Muscle layer of duodenum (tissue), 2 donors: Measurements from ENCODE around the gene KMT5B.

Source experiments
- H3K27ac ChIP-seq: one replicate; pipeline ENCODE4 v1.7.0; 2013; ENCODE audit warnings: mild to moderate bottlenecking, low read length
- H3K27me3 ChIP-seq: one replicate; pipeline ENCODE4 v1.7.0; 2013; ENCODE audit warnings: low read depth, mild to moderate bottlenecking, control low read depth, low read length
- H3K36me3 ChIP-seq, 2 donors: one replicate each; pipeline ENCODE4 v1.7.0; 2013; ENCODE audit warnings: low read length in 2 of 2, control low read depth in 1 of 2, mild to moderate bottlenecking in 1 of 2; ENCODE audit not compliant: insufficient read depth in 2 of 2, control insufficient read depth in 1 of 2
- H3K4me1 ChIP-seq, 2 donors: one replicate each; pipeline ENCODE4 v1.7.0; 2013; ENCODE audit warnings: low read length in 2 of 2, mild to moderate bottlenecking in 2 of 2, control low read depth in 1 of 2, moderate library complexity in 1 of 2; ENCODE audit not compliant: insufficient read depth in 2 of 2, control insufficient read depth in 1 of 2
- H3K4me3 ChIP-seq, 2 donors: one replicate each; pipeline ENCODE4 v1.7.0; 2013; ENCODE audit warnings: low read length in 2 of 2, low read depth in 1 of 2, mild to moderate bottlenecking in 1 of 2
- H3K9me3 ChIP-seq, 2 donors: one replicate each; pipeline ENCODE4 v1.7.0; 2013; ENCODE audit warnings: low read length in 2 of 2, control low read depth in 1 of 2, mild to moderate bottlenecking in 1 of 2; ENCODE audit not compliant: control insufficient read depth in 1 of 2
- donor health status: healthy.

Gene KMT5B

DNA sequence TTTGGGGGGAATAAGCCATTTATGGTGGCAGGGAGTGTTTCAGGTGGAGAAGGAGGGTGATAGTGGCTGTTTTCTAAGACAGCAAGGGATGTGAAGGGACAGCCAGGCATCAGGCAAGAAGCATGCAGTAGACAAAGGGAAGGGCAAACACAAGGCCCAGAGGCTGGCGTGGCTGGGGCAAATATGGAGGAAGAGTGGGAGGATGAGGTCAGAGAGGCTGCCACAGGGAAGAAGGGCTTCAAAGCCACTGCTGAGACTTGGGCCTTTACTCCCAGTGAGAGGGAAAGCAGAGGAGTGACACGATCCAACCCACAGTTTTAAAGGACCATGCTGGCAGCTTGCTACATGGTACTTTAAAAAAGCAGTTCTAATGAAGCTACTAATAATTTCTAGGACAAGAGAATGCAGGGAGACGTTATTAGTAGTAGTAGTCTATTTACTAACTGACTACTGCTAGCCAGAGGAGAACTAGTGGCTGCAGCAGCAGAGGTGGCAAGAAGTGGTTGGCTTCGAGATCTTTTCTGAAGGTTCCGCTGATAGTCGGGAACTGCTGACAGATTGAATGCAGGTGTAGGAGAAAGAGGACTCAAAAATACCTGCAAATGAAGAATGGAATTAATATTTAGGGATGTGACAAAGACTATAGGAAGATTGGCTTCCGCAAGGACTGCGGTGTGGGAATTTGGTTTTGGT is 13.7 kb downstream of the KMT5B start:
- H3K4me3 ChIP-seq, result no peak overlapping the region
- H3K27me3 ChIP-seq, result no peaks in the 10 kb centered on the region
- H3K4me1 ChIP-seq, result peaks cover 0 to 7% of the 10 kb centered on the region in 2 donors
- H3K36me3 ChIP-seq, result no peaks in the 10 kb centered on the region
- no peak overlapping the region for H3K27ac ChIP-seq
- no peaks in the 10 kb centered on the region for H3K9me3 ChIP-seq

DNA sequence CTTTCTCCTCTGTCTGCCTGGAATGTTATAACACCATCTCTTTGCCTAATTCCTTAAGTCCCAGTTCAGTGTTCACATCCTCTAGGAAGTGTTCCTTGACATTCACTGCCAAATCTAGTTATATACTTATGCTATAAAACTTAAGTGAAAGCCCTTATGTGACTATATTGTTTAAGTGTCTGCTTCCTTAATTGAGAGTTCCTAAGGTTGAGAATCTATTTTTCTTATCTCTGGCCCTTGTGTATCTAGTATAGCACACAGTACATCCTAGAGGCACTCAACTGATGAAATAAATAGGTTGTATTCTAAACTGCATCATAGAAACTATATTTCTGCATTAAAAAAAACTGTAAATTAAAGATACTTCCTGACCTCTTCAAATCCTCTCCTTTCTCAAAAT is 16.9 kb downstream of the KMT5B start:
- Histone ChIP-seq H3K36me3 (no peaks in the 10 kb centered on the region), H3K27me3 (no peaks in the 10 kb centered on the region), H3K9me3 (no peaks in the 10 kb centered on the region), H3K27ac (no peak overlapping the region), H3K4me3 (no peak overlapping the region), H3K4me1 (peaks cover 0 to 19% of the 10 kb centered on the region in 2 donors)

DNA sequence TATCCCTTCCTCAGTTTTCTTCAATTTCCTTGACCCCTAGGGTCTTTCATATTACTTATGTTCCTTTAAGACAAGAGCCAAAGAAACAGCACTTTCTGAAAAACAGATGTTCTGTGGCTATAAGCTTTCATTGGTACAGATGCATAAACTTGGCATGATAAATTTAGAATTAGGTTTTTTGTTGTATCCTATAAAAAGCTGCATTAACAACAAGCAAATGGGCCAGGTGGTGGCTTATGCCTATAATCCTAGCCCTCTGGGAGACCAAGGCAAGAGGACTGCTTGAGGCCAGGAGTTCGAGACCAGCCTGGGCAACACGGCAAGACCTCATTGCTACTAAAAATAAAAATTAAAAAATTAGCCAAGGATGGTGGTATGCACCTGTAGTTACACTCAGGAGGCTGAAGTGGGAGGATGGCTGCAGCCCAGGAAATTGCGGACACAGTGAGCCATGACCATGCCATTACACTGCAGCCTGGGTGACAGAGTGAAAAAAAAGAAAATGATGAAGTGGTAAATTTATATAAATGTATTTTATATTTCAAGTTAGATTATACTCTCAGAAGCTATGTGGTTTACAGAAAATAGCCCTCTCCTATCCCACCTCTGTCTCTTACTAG is 18.3 kb downstream of the KMT5B start:
- Histone ChIP-seq H3K9me3 (no peaks in the 10 kb centered on the region), H3K36me3 (no peaks in the 10 kb centered on the region), H3K27me3 (no peaks in the 10 kb centered on the region), H3K4me1 (peaks cover 0 to 19% of the 10 kb centered on the region in 2 donors), H3K27ac (no peak overlapping the region), H3K4me3 (no peak overlapping the region)

DNA sequence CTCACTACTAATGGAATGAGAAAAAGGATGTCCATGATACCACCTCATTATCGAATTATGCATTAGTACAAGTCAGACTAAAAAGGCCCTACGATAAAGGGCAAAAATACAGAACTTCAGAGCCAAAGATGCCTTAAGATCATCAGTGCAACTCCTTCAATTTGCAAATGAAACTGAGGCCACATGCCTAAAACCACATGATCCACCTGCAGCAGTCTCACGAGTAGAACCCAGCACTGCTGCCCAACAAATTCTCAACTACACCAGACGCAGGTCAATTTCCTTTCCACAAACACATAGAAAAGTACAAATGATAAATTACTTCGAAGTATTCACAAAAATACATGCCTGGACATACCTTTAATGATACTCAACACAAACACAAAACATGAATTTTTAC is 20.1 kb downstream of the KMT5B start:
- Histone ChIP-seq H3K4me3 (no peak overlapping the region), H3K36me3 (peaks cover 0 to 3% of the 10 kb centered on the region in 2 donors), H3K9me3 (no peaks in the 10 kb centered on the region), H3K27ac (no peak overlapping the region), H3K4me1 (peaks cover 0 to 19% of the 10 kb centered on the region in 2 donors), H3K27me3 (no peaks in the 10 kb centered on the region)

DNA sequence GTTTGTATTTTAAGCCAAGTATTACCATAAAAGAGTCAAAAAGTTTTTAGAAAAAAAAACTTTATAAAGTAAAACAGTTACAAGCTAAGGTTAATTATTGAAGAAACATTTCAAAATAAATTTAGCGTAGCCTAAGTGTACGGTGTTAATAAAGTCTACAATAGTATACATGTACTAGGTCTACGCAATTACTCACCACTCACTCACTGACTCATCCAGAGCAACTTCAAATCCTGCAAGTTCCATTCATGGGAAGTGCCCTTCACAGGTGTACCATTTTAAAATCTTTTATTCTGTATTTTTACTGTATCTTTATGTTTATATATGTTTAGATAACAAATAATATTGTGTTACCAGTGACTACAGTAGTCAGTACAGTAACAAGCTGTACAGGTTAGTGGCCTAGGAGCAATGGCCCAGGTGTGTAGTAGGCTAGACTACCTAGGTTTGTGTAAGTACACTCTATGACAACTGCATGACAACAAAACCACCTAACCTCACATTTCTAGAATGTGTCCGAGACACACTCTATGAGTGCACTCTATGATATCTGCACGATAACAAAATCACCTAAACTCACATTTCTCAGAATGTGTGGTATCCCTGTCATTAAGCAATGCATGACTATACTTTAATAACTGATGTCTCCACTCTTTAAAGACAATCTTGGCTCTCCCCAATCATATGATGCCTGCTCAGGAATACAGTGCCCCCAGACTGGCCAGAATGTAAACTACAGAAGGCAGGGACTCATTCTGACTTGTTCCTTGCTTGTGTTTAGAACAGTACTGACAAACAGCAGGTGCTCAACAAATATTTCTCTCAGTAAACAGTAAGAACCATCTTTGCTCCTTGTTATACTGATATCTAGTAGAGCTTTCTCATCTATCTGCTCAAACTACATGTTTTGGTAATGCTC is 21.2 kb downstream of the KMT5B start:
- no peak overlapping the region for H3K27ac ChIP-seq
- H3K4me3 ChIP-seq, result no peak overlapping the region
- H3K4me1 ChIP-seq, result peaks cover 0 to 15% of the 10 kb centered on the region in 2 donors
- H3K27me3 ChIP-seq, result no peaks in the 10 kb centered on the region
- no peaks in the 10 kb centered on the region for H3K9me3 ChIP-seq
- peaks cover 0 to 3% of the 10 kb centered on the region in 2 donors for H3K36me3 ChIP-seq

GRCh38 chr11:68189888-68190287 is 23.2 kb downstream of the KMT5B start:
- Histone ChIP-seq H3K27me3 (no peaks in the 10 kb centered on the region), H3K4me3 (no peak overlapping the region), H3K4me1 (peaks cover 0 to 12% of the 10 kb centered on the region in 2 donors), H3K27ac (no peak overlapping the region), H3K36me3 (peaks cover 8 to 14% of the 10 kb centered on the region in 2 donors), H3K9me3 (no peaks in the 10 kb centered on the region)

- Histone ChIP-seq H3K27ac (no peak overlapping the region), H3K27me3 (no peaks in the 10 kb centered on the region), H3K4me1 (peaks cover 0 to 12% of the 10 kb centered on the region in 2 donors), H3K36me3 (peaks cover 14 to 18% of the 10 kb centered on the region in 2 donors), H3K4me3 (no peak overlapping the region), H3K9me3 (no peaks in the 10 kb centered on the region)
Measured at GRCh38 chr11:68189082-68189481, 24.0 kb downstream of the KMT5B start.

GRCh38 chr11:68186061-68186460 is 27.0 kb downstream of the KMT5B start:
- Histone ChIP-seq H3K27me3 (no peaks in the 10 kb centered on the region), H3K4me1 (no peaks in the 10 kb centered on the region), H3K4me3 (no peak overlapping the region), H3K27ac (no peak overlapping the region), H3K36me3 (peaks cover 14 to 22% of the 10 kb centered on the region in 2 donors), H3K9me3 (no peaks in the 10 kb centered on the region)

- H3K4me1 ChIP-seq, result no peaks in the 10 kb centered on the region
- no peaks in the 10 kb centered on the region for H3K9me3 ChIP-seq
- H3K36me3 ChIP-seq, result peaks cover 21 to 30% of the 10 kb centered on the region in 2 donors
- H3K27me3 ChIP-seq, result no peaks in the 10 kb centered on the region
- peak overlapping the region; percentile 32 for H3K27ac ChIP-seq
- H3K4me3 ChIP-seq, result no peak overlapping the region
Measured at GRCh38 chr11:68181719-68182451, 31.2 kb downstream of the KMT5B start.

DNA sequence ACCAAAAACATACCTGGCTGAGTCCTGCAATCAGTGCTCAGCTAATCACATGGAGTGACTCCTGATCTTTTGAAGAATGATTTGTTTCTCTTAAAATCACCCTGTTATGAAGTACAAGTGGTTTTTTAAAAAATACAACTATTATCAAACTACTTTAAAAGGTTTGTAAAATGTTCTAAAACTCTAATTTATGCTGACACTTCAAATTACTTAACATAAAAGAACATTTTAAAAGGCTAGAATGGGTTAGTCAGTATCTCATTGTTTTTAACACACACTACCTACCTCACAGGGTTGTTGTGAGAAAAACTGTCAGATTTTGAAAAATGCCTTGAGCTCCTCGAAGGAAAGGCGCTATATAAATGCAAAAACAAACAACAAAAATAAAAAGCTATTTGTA is 33.2 kb downstream of the KMT5B start:
- Histone ChIP-seq H3K27ac (no peak overlapping the region), H3K27me3 (no peaks in the 10 kb centered on the region), H3K4me1 (no peaks in the 10 kb centered on the region), H3K36me3 (peaks cover 18 to 21% of the 10 kb centered on the region in 2 donors), H3K4me3 (no peak overlapping the region), H3K9me3 (no peaks in the 10 kb centered on the region)

DNA sequence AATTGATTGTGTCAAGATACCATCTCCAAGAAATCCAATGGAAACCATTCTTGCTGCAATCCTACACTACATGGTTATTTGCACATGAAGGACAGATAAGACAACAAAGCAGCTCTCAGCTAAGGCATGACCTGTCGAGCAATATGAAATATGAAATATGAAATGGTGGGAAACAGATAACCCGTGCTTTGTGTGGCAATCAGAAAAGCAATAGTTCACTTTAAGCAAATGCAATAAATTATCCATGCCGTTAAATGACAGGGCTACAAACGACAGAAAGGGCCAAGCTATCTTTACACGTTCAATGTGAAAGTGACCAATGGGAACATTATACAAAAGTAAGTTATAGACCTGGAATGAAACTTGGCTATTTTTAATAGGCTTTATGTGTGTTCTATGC is 35.2 kb downstream of the KMT5B start:
- no peaks in the 10 kb centered on the region for H3K9me3 ChIP-seq
- no peaks in the 10 kb centered on the region for H3K27me3 ChIP-seq
- H3K4me3 ChIP-seq, result no peak overlapping the region
- no peak overlapping the region for H3K27ac ChIP-seq
- peaks cover 28 to 35% of the 10 kb centered on the region in 2 donors for H3K36me3 ChIP-seq
- H3K4me1 ChIP-seq, result no peaks in the 10 kb centered on the region
